ENCODE measurements around the gene SPON1. TPM values are rescaled to one million over a fixed set of nuclear protein-coding genes. Genes with fewer than 3 reads are reported as not detected.
"Not testable (repeated sequence)": the region's sequence is repeated elsewhere in the genome, so short reads cannot be mapped to it uniquely, and the experiment has no call there.

SPON1 gene
- total RNA-seq, 6 donors from 2014 or later: 12.6 to 68.9 (median 56.3) TPM

DNA sequence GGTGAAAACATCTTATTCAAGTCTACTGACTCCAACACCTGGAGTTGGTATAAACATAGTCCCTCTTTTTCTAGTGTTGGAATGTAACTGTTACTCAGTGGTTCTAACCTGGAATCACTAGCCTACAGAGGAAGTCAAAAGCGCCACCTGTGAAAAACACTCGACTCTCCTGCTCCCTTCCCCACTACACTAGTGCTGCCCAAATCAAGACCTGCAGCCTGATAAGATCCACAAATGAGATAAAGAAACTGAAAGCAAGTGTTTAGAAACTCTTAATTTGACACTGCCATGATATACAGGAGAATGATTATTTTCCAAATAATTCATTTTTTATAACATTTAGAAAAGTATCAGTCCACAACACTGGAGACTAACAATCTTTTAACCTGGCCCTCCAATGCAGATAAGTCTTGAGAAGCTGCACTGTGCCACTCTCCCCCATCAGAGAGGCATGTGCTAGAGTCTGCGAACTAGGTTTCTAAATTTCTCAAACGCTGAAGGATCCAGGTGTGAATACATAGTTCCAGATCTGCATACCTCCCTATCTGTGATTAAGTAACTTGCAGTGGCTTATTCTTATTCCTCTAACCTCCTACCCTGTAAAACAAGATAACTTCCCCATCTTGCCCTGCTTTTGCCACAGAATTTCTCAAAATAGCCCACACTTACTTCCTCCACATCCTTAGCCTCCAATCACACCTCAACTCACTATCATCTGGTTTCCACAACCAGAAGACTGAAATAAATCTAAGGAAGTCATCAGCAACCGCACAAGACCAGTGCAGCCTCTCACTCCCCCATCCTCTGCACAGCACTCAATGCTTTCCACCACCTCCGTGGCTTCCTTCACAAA, 308.4 kb downstream of the SPON1 start:
- Histone ChIP-seq H3K4me3 (no peak overlapping the region), H3K36me3 (peaks cover 0 to 8% (median 0%) of the 10 kb centered on the region in 4 donors), H3K9me3 (no peaks in the 10 kb centered on the region), H3K27me3 (no peaks in the 10 kb centered on the region), H3K27ac (no peak overlapping the region), H3K4me1 (peaks cover 0 to 20% (median 11%) of the 10 kb centered on the region in 4 donors)
- TF ChIP-seq EP300 (IDR thresholded peaks at IDR 0.05): no peak
- DNase-seq (no peak), ATAC-seq (ENCODE audit: low FRiP score in 2 of 2) (peak; percentile 53 to 66)
- 37 to 44% methylated on average over 6 of the region's 6 CpGs for WGBS, 2 donors

DNA sequence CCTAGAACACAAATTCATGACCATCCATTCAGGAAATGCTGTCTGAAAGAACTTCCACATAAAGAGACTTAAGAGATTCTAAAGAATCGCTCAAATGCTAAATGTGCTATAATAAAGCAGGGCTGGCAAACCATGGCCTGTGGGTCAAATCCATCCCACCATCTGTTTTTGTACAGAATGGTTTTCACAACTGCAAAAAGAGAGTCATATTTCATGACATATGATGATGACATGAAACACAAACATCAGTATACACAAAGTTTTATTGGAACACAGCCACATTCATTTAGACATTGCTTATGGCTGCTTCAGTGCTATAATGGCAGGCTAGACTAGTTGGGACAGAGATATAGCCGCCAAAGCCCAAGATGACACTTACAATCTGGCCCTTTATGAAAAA, 311.4 kb downstream of the SPON1 start:
- TF ChIP-seq POLR2A (IDR thresholded peaks at IDR 0.05) (no peak), POLR2AphosphoS5 (IDR thresholded peaks at IDR 0.05) (no peak), EP300 (IDR thresholded peaks at IDR 0.05) (no peak)
- TF ChIP-seq, protein P1, sequence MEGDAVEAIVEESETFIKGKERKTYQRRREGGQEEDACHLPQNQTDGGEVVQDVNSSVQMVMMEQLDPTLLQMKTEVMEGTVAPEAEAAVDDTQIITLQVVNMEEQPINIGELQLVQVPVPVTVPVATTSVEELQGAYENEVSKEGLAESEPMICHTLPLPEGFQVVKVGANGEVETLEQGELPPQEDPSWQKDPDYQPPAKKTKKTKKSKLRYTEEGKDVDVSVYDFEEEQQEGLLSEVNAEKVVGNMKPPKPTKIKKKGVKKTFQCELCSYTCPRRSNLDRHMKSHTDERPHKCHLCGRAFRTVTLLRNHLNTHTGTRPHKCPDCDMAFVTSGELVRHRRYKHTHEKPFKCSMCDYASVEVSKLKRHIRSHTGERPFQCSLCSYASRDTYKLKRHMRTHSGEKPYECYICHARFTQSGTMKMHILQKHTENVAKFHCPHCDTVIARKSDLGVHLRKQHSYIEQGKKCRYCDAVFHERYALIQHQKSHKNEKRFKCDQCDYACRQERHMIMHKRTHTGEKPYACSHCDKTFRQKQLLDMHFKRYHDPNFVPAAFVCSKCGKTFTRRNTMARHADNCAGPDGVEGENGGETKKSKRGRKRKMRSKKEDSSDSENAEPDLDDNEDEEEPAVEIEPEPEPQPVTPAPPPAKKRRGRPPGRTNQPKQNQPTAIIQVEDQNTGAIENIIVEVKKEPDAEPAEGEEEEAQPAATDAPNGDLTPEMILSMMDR (IDR thresholded peaks at IDR 0.05): no peak
- peaks cover 0 to 20% (median 11%) of the 10 kb centered on the region in 4 donors for H3K4me1 ChIP-seq
- 76 to 90% methylated on average over 2 of the region's 2 CpGs for WGBS, 2 donors
- no peak overlapping the region for H3K4me3 ChIP-seq
- no peak for ATAC-seq (ENCODE audit: low FRiP score in 2 of 2)
- H3K36me3 ChIP-seq: peaks cover 0 to 8% (median 0%) of the 10 kb centered on the region in 4 donors
- H3K27me3 ChIP-seq: no peaks in the 10 kb centered on the region
- H3K27ac ChIP-seq: no peak overlapping the region
- DNase-seq: no peak
- H3K9me3 ChIP-seq: no peaks in the 10 kb centered on the region

GRCh38 chr11:14275076-14275475, 312.6 kb downstream of the SPON1 start:
- H3K27ac ChIP-seq: no peak overlapping the region
- no peaks in the 10 kb centered on the region for H3K27me3 ChIP-seq
- ATAC-seq (ENCODE audit: low FRiP score in 2 of 2) (no peak), DNase-seq (no peak)
- no peak for TF ChIP-seq POLR2AphosphoS5 (IDR thresholded peaks at IDR 0.05)
- TF ChIP-seq POLR2A (IDR thresholded peaks at IDR 0.05): no peak
- TF ChIP-seq, protein P1 (IDR thresholded peaks at IDR 0.05): no peak
- no peaks in the 10 kb centered on the region for H3K9me3 ChIP-seq
- peaks cover 0 to 8% (median 0%) of the 10 kb centered on the region in 4 donors for H3K36me3 ChIP-seq
- H3K4me3 ChIP-seq: no peak overlapping the region
- peaks cover 0 to 16% (median 11%) of the 10 kb centered on the region in 4 donors for H3K4me1 ChIP-seq

DNA sequence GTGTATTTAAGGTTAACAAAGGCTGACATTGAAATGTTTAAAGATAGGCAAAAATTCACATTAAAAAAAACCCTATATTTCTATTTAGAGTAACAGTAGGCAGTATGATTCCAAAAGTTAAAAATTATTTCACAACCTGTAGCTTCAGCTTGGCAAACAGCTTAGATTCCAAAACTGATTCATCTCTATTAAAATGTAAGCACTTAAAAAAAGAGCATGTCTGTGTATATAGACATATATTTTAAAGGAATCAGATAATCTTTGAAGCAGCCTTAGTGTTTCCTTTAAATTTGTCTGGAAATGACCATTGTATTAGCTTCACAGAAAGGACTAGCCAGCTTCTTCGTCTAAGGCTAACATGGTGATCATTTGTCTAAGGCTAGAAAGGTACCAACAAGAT, 316.3 kb downstream of the SPON1 start:
- WGBS, 2 donors: 43 to 100% methylated on average over 1 of the region's 1 CpG

GRCh38 chr11:14288189-14288935, 325.8 kb downstream of the SPON1 start:
- Histone ChIP-seq H3K27ac (peak overlapping the region in 2 of 4 donors; percentile 27 to 37), H3K9me3 (no peaks in the 10 kb centered on the region), H3K36me3 (peaks cover 0 to 5% (median 0%) of the 10 kb centered on the region in 4 donors), H3K27me3 (no peaks in the 10 kb centered on the region), H3K4me1 (no peaks in the 10 kb centered on the region), H3K4me3 (no peak overlapping the region)
- DNase-seq (no peak), ATAC-seq (ENCODE audit: low FRiP score in 2 of 2) (peak in 1 of 2 donors; percentile 58)
- 63 to 74% methylated on average over 2 of the region's 2 CpGs for WGBS, 2 donors
- TF ChIP-seq EP300 (IDR thresholded peaks at IDR 0.05): no peak
- TF ChIP-seq, protein P1 (IDR thresholded peaks at IDR 0.05): no peak
- TF ChIP-seq POLR2A (IDR thresholded peaks at IDR 0.05): no peak
- no peak for TF ChIP-seq POLR2AphosphoS5 (IDR thresholded peaks at IDR 0.05)

More for the DNA sequence above, 316.3 kb downstream of the SPON1 start:
- DNase-seq; H3K27ac ChIP-seq; H3K27me3 ChIP-seq; ATAC-seq (ENCODE audit: low FRiP score in 2 of 2); H3K36me3 ChIP-seq; H3K4me3 ChIP-seq; H3K4me1 ChIP-seq; H3K9me3 ChIP-seq: not testable (repeated sequence)
